ENCODE results near the gene MTHFD2L.

GRCh38 chr4:74322301-74322700, 164.4 kb downstream of the MTHFD2L start:
- TF ChIP-seq CTCF (conservative IDR thresholded peaks at IDR 0.05) (no peak), EZH2 (IDR thresholded peaks at IDR 0.05; ENCODE audit: low read depth) (no peak)
